Fibroblast of lung (primary cell): ENCODE results near the gene DOLK. TPM values are rescaled to one million over a fixed set of nuclear protein-coding genes. Genes with fewer than 3 reads are reported as not detected.

Source experiments
- DNase-seq, 2 donors: peaks; one replicate each; pipeline versions ENCODE4 v3.0.0 to v3.0.0-alpha.2; 2010; ENCODE audit warnings: low read depth in 2 of 2
- H2AFZ ChIP-seq: 2 replicates; pipeline ENCODE4 v1.5.1; 2012; ENCODE audit warnings: low read length, control low read depth, inconsistent platforms
- H3K27ac ChIP-seq: 2 replicates; pipeline ENCODE4 v1.5.1; 2011; ENCODE audit warnings: low read length, control low read depth; ENCODE audit not compliant: insufficient read depth
- H3K27me3 ChIP-seq: 2 replicates; pipeline ENCODE4 v1.5.1; 2011; ENCODE audit warnings: mild to moderate bottlenecking, low read length; ENCODE audit not compliant: control insufficient read depth, insufficient read depth
- H3K36me3 ChIP-seq: 2 replicates; pipeline ENCODE4 v1.5.1; 2011; ENCODE audit warnings: low read length; ENCODE audit not compliant: control insufficient read depth, insufficient read depth
- H3K4me1 ChIP-seq: 2 replicates; pipeline ENCODE4 v1.5.1; 2011; ENCODE audit warnings: low read length; ENCODE audit not compliant: control insufficient read depth, insufficient read depth; ENCODE audit errors: extremely low read depth
- H3K4me2 ChIP-seq: 2 replicates; pipeline ENCODE4 v1.5.1; 2011; ENCODE audit warnings: low read length, control low read depth; ENCODE audit not compliant: insufficient read depth; ENCODE audit errors: extremely low read depth
- H3K4me3 ChIP-seq, 4 experiments: fragments of 200-600 bp in 1 of 4; sonication (generic) in 1 of 4; replicated peaks in 1 of 4; 2 replicates each; pipeline ENCODE4 v1.5.1; 2011 to 2016; ENCODE audit warnings: low read length in 4 of 4, low read depth in 3 of 4, mild to moderate bottlenecking in 3 of 4, control low read depth in 2 of 4, inconsistent platforms in 1 of 4, mixed read lengths in 1 of 4; ENCODE audit not compliant: insufficient read depth in 1 of 4; ENCODE audit errors: control extremely low read depth in 1 of 4
- H3K79me2 ChIP-seq: 2 replicates; pipeline ENCODE4 v1.5.1; 2012; ENCODE audit warnings: mild to moderate bottlenecking, low read length, inconsistent platforms; ENCODE audit not compliant: control insufficient read depth, insufficient read depth
- H3K9ac ChIP-seq: 2 replicates; pipeline ENCODE4 v1.5.1; 2011; ENCODE audit warnings: mild to moderate bottlenecking, low read length, control low read depth; ENCODE audit not compliant: insufficient read depth
- H3K9me3 ChIP-seq: 2 replicates; pipeline ENCODE4 v1.5.1; 2012; ENCODE audit warnings: low read depth, low read length; ENCODE audit not compliant: control insufficient read depth, insufficient read depth
- H4K20me1 ChIP-seq: 2 replicates; pipeline ENCODE4 v1.5.1; 2011; ENCODE audit warnings: low read length; ENCODE audit not compliant: control insufficient read depth, insufficient read depth; ENCODE audit errors: extremely low read depth
- CTCF ChIP-seq, 2 donors: IDR thresholded peaks in 1 of 2; conservative IDR thresholded peaks in 1 of 2; 1 replicate in 1 of 2; 2 replicates in 1 of 2; pipeline ENCODE4 v1.5.1; 2011 to 2012; ENCODE audit warnings: low read length in 2 of 2, control low read depth in 1 of 2, inconsistent platforms in 1 of 2, low read depth in 1 of 2, mild to moderate bottlenecking in 1 of 2
- EZH2 ChIP-seq: IDR thresholded peaks from 2 replicates; pipeline ENCODE4 v1.5.1; 2012; ENCODE audit warnings: low read length, control low read depth, mild to moderate bottlenecking; ENCODE audit errors: missing control alignments
- polyA plus RNA-seq, 2 donors: library from polyadenylated mRNA; depleted of rRNA in 1 of 2; stranded (reverse) in 1 of 2; unstranded in 1 of 2; fragments of >200 nt; gene quantifications; 2 replicates each; pipeline ENCODE4 v1.2.1, GENCODE V29; 2011 to 2012; ENCODE audit warnings: missing spikeins in 1 of 2
- total RNA-seq: library from RNA; depleted of rRNA; stranded (reverse); fragments of >200 nt; gene quantifications from 2 replicates; pipeline ENCODE4 v1.2.1, GENCODE V29; 2014

Gene DOLK
- total and polyA plus RNA-seq, 2 donors (not counting 1 experiment from before 2014, with no cell fraction given), result 29.9 to 31.4 TPM

- Histone ChIP-seq H3K9ac (no peak overlapping the region), H3K79me2 (peaks cover 56% of the 10 kb centered on the region), H3K36me3 (peaks cover 32% of the 10 kb centered on the region), H3K9me3 (no peaks in the 10 kb centered on the region), H3K4me3 (no peak overlapping the region), H3K27ac (peak overlapping the region; percentile 65), H2AFZ (no peak overlapping the region), H3K27me3 (no peaks in the 10 kb centered on the region), H3K4me2 (no peak overlapping the region), H4K20me1 (no peaks in the 10 kb centered on the region), H3K4me1 (peaks cover 29% of the 10 kb centered on the region)
- TF ChIP-seq EZH2, result no peak
- TF ChIP-seq CTCF (conservative IDR thresholded peaks at IDR 0.05 in 1 of 2, IDR thresholded peaks at IDR 0.05 in 1 of 2; ENCODE audit: low read depth in 1 of 2, low read length in 2 of 2), result no peak
- DNase-seq, result no peak
Observed at GRCh38 chr9:128910906-128911305, 36.5 kb downstream of the DOLK start.

GRCh38 chr9:128909859-128910258, 37.5 kb downstream of the DOLK start:
- TF ChIP-seq EZH2 (no peak), CTCF (conservative IDR thresholded peaks at IDR 0.05 in 1 of 2, IDR thresholded peaks at IDR 0.05 in 1 of 2; ENCODE audit: low read depth in 1 of 2, low read length in 2 of 2) (no peak)
- Histone ChIP-seq H3K4me2 (no peak overlapping the region), H3K27ac (no peak overlapping the region), H3K27me3 (no peaks in the 10 kb centered on the region), H3K36me3 (peaks cover 30% of the 10 kb centered on the region), H3K4me1 (peaks cover 29% of the 10 kb centered on the region), H3K79me2 (peaks cover 53% of the 10 kb centered on the region), H2AFZ (no peak overlapping the region), H4K20me1 (no peaks in the 10 kb centered on the region), H3K9ac (no peak overlapping the region), H3K9me3 (no peaks in the 10 kb centered on the region), H3K4me3 (no peak overlapping the region)
- DNase-seq, result no peak

- no peak for TF ChIP-seq CTCF (conservative IDR thresholded peaks at IDR 0.05 in 1 of 2, IDR thresholded peaks at IDR 0.05 in 1 of 2; ENCODE audit: low read depth in 1 of 2, low read length in 2 of 2)
- no peak for TF ChIP-seq EZH2
- no peak overlapping the region for H3K4me2 ChIP-seq
- no peak overlapping the region for H3K4me3 ChIP-seq
- no peaks in the 10 kb centered on the region for H3K27me3 ChIP-seq
- H2AFZ ChIP-seq, result no peak overlapping the region
- DNase-seq, result no peak
- no peaks in the 10 kb centered on the region for H3K9me3 ChIP-seq
- H4K20me1 ChIP-seq, result no peaks in the 10 kb centered on the region
- H3K27ac ChIP-seq, result no peak overlapping the region
- peaks cover 25% of the 10 kb centered on the region for H3K4me1 ChIP-seq
- H3K79me2 ChIP-seq, result peaks cover 39% of the 10 kb centered on the region
- H3K36me3 ChIP-seq, result peaks cover 26% of the 10 kb centered on the region
- H3K9ac ChIP-seq, result no peak overlapping the region
Observed at GRCh38 chr9:128908372-128908771, 39.0 kb downstream of the DOLK start.
